WTC11 (cell line): ENCODE measurements around the gene FZD10. TPM values are rescaled to one million over a fixed set of nuclear protein-coding genes. Genes with fewer than 3 reads are reported as not detected.

ENCODE experiments used
- ATAC-seq: fragments of 200-7000 bp; cut with Tn5 transposase; 2 replicates; pipeline ENCODE4 v1.10.0; 2021; ENCODE audit warnings: mild to moderate bottlenecking, moderate library complexity
- CTCF ChIA-PET: fragments of 300-600 bp; sonication (Branson Sonifier 250); formaldehyde crosslinking; loops from one replicate; lab custom pipeline; 2021; ENCODE audit warnings: antibody characterized with exemption; lab: Charles Lee
- POLR2A ChIA-PET: fragments of 350-600 bp; sonication (Branson Sonifier 250); formaldehyde crosslinking; loops from one replicate; lab custom pipeline; 2021; ENCODE audit warnings: antibody characterized with exemption; lab: Charles Lee
- DNase-seq: peaks from one replicate; pipeline ENCODE4 v3.0.0; 2021; ENCODE audit warnings: low spot score
- H3K27ac Mint-ChIP-seq: 2 replicates; pipeline ENCODE4 v1.8.0; 2021; ENCODE audit warnings: mixed read lengths
- H3K27me3 Mint-ChIP-seq: 2 replicates; pipeline ENCODE4 v1.8.0; 2021; ENCODE audit warnings: low read depth, mild to moderate bottlenecking, moderate library complexity, mixed read lengths
- H3K36me3 Mint-ChIP-seq: 2 replicates; pipeline ENCODE4 v1.8.0; 2021; ENCODE audit warnings: mixed read lengths
- H3K4me1 Mint-ChIP-seq: 2 replicates; pipeline ENCODE4 v1.8.0; 2022; ENCODE audit warnings: mixed read lengths
- H3K4me3 Mint-ChIP-seq: 2 replicates; pipeline ENCODE4 v1.8.0; 2021; ENCODE audit warnings: mild to moderate bottlenecking, moderate library complexity, mixed read lengths
- H3K9me3 Mint-ChIP-seq: 2 replicates; pipeline ENCODE4 v1.8.0; 2021; ENCODE audit warnings: mixed read lengths
- ATF6 ChIP-seq: sonication (generic); formaldehyde crosslinking; IDR thresholded peaks from 2 replicates; pipeline ENCODE4 v1.8.1; 2023; ENCODE audit warnings: mild to moderate bottlenecking, missing genetic modification reagents
- CTCF ChIP-seq: fragments of 200-600 bp; IDR thresholded peaks from 2 replicates; pipeline ENCODE4 v1.8.0; 2022; ENCODE audit warnings: antibody characterized with exemption
- E2F5 ChIP-seq: sonication (generic); formaldehyde crosslinking; IDR thresholded peaks from 2 replicates; pipeline ENCODE4 v1.8.1; 2022; ENCODE audit warnings: mild to moderate bottlenecking, moderate library complexity, missing genetic modification reagents
- KAT7 ChIP-seq: sonication (generic); formaldehyde crosslinking; IDR thresholded peaks from 2 replicates; pipeline ENCODE4 v1.8.1; 2023; ENCODE audit warnings: missing genetic modification reagents, mild to moderate bottlenecking, borderline replicate concordance
- MLX ChIP-seq: sonication (generic); formaldehyde crosslinking; IDR thresholded peaks from 2 replicates; pipeline ENCODE4 v1.8.1; 2023; ENCODE audit warnings: mild to moderate bottlenecking, missing genetic modification reagents, moderate library complexity
- NFYB ChIP-seq: sonication (generic); formaldehyde crosslinking; conservative IDR thresholded peaks from 2 replicates; pipeline ENCODE4 v1.8.0; 2022; ENCODE audit warnings: low read depth, missing genetic modification reagents
- PRDM15 ChIP-seq: sonication (generic); formaldehyde crosslinking; IDR thresholded peaks from 2 replicates; pipeline ENCODE4 v1.8.0; 2022; ENCODE audit warnings: missing genetic modification reagents
- PREB ChIP-seq: sonication (generic); formaldehyde crosslinking; IDR thresholded peaks from 2 replicates; pipeline ENCODE4 v1.8.1; 2022; ENCODE audit warnings: mild to moderate bottlenecking, missing genetic modification reagents, moderate library complexity, borderline replicate concordance
- RELA ChIP-seq: sonication (generic); formaldehyde crosslinking; IDR thresholded peaks from 2 replicates; pipeline ENCODE4 v1.8.1; 2022; ENCODE audit warnings: missing genetic modification reagents, mild to moderate bottlenecking, borderline replicate concordance
- SP1 ChIP-seq: sonication (generic); formaldehyde crosslinking; conservative IDR thresholded peaks from 2 replicates; pipeline ENCODE4 v1.8.1; 2022; ENCODE audit warnings: missing genetic modification reagents
- STAT6 ChIP-seq: sonication (generic); formaldehyde crosslinking; conservative IDR thresholded peaks from 2 replicates; pipeline ENCODE4 v1.8.1; 2023; ENCODE audit warnings: mild to moderate bottlenecking, low read depth, missing genetic modification reagents, moderate library complexity
- TEAD1 ChIP-seq: sonication (generic); formaldehyde crosslinking; IDR thresholded peaks from 2 replicates; pipeline ENCODE4 v1.8.0; 2022; ENCODE audit warnings: mild to moderate bottlenecking, missing genetic modification reagents
- USF1 ChIP-seq: sonication (generic); formaldehyde crosslinking; IDR thresholded peaks from 2 replicates; pipeline ENCODE4 v1.8.0; 2022; ENCODE audit warnings: mild to moderate bottlenecking, missing genetic modification reagents
- ZNF138 ChIP-seq: sonication (generic); formaldehyde crosslinking; conservative IDR thresholded peaks from 2 replicates; pipeline ENCODE4 v1.8.1; 2022; ENCODE audit warnings: mild to moderate bottlenecking, moderate library complexity, missing genetic modification reagents
- ZNF263 ChIP-seq: sonication (generic); formaldehyde crosslinking; IDR thresholded peaks from 2 replicates; pipeline ENCODE4 v1.8.1; 2022; ENCODE audit warnings: low read depth, mild to moderate bottlenecking, moderate library complexity, missing genetic modification reagents
- ZNF512 ChIP-seq: sonication (generic); formaldehyde crosslinking; IDR thresholded peaks from 2 replicates; pipeline ENCODE4 v1.8.1; 2022; ENCODE audit warnings: missing genetic modification reagents, borderline replicate concordance
- ZNF671 ChIP-seq: fragments of 250-450 bp; sonication (Bioruptor Pico); IDR thresholded peaks from 2 replicates; pipeline ENCODE4 v1.8.0; 2021; ENCODE audit warnings: mild to moderate bottlenecking
- total RNA-seq: library from RNA; stranded (reverse); gene quantifications from 3 replicates; pipeline ENCODE4 v1.2.3, GENCODE V29; 2021

FZD10 gene
- total RNA-seq, 1 experiment from 2014 or later, result 1.1 TPM

GRCh38 chr12:130118181-130118580 lies 44.1 kb upstream of the FZD10 start:
- peaks cover 35% of the 10 kb centered on the region for H3K36me3 Mint-ChIP-seq
- no peak overlapping the region for H3K27ac Mint-ChIP-seq
- no peak overlapping the region for H3K4me3 Mint-ChIP-seq
- CTCF ChIA-PET, result no interaction called here
- POLR2A ChIA-PET, result no interaction called here
- H3K27me3 Mint-ChIP-seq, result peaks cover 11% of the 10 kb centered on the region
- H3K4me1 Mint-ChIP-seq, result no peaks in the 10 kb centered on the region
- TF ChIP-seq PRDM15 (CRISPR knock-in tag), result no peak
- no peak for TF ChIP-seq PREB (CRISPR knock-in tag)
- no peak for TF ChIP-seq USF1 (CRISPR knock-in tag)
- no peak for TF ChIP-seq CTCF
- no peak for TF ChIP-seq ZNF671 (CRISPR knock-in tag)
- TF ChIP-seq TEAD1 (CRISPR knock-in tag), result no peak
- TF ChIP-seq ZNF512 (CRISPR knock-in tag), result no peak
- no peak for TF ChIP-seq KAT7
- TF ChIP-seq MLX, result no peak
- TF ChIP-seq E2F5, result no peak
- no peak for TF ChIP-seq SP1 (CRISPR knock-in tag)
- TF ChIP-seq ATF6 (CRISPR knock-in tag), result no peak
- TF ChIP-seq NFYB (CRISPR knock-in tag), result no peak
- no peak for TF ChIP-seq RELA (CRISPR knock-in tag)
- no peak for TF ChIP-seq ZNF263 (CRISPR knock-in tag)
- TF ChIP-seq STAT6, result no peak
- no peak for TF ChIP-seq ZNF138 (CRISPR knock-in tag)
- no peak for ATAC-seq
- no peak for DNase-seq
- peaks cover 27% of the 10 kb centered on the region for H3K9me3 Mint-ChIP-seq
